RKO (cell line): Measurements from ENCODE around the gene GH1.

Source experiments
- DNase-seq: peaks from one replicate; pipeline ENCODE4 v3.0.0-alpha.2; 2016; ENCODE audit warnings: low spot score

Gene GH1

GRCh38 chr17:63944736-63945499 lies 26.3 kb upstream of the GH1 start:
- no peak for DNase-seq

DNA sequence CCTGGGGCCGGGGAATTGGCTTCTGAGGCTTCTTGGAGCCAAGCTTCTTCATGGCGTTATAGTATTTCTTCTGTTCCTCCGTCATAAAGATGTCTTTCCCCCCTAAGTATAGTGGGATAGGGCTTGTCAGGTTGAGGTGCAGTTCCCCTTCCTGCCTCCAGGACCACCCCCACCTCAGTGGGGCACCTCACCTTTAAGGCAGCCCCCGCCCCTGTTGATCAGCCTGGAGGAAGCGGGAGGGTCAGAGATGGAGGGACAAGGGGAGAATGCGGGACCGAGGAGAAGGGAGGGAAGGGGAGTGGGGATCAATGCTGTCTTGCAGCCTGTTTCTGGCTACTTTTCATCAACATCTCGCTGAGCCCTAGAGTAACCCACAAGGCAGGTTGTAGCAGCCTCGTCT lies 25.1 kb upstream of the GH1 start:
- DNase-seq, result no peak

GRCh38 chr17:63942309-63942985 lies 23.8 kb upstream of the GH1 start:
- no peak for DNase-seq

GRCh38 chr17:63941751-63942150 lies 23.1 kb upstream of the GH1 start:
- no peak for DNase-seq

- DNase-seq, result no peak
Measured at GRCh38 chr17:63941162-63941561, 22.5 kb upstream of the GH1 start.

GRCh38 chr17:63940584-63940983 lies 21.9 kb upstream of the GH1 start:
- DNase-seq, result no peak

- DNase-seq, result no peak
Measured at GRCh38 chr17:63939884-63940283, 21.2 kb upstream of the GH1 start.

GRCh38 chr17:63939401-63939800 lies 20.8 kb upstream of the GH1 start:
- DNase-seq, result no peak

- DNase-seq, result no peak
Measured at GRCh38 chr17:63937920-63938319, 19.3 kb upstream of the GH1 start.

- DNase-seq, result no peak
Measured at GRCh38 chr17:63937319-63937718, 18.7 kb upstream of the GH1 start.

- no peak for DNase-seq
Measured at GRCh38 chr17:63934183-63935112, 15.8 kb upstream of the GH1 start.

GRCh38 chr17:63933598-63933997 lies 15.0 kb upstream of the GH1 start:
- no peak for DNase-seq

DNA sequence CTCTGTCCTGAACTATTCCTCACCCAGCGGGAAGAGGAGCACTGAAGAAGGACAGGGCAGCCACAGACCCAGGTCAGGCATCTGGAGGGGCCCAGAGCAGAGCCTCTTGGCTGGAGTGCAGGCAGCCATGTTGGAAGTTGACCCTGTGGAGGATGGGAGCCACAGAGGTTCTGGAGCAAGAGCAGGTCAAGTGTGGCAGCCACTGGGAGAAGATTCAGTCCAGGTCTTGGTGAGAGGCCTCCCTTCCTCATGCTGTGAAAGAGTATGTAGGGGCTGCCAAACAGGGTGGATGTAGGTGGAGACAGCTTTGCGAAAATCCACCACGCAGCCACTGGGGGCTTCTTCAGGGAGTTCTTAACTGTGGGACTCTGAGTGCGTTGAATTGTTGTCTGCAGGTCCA lies 14.1 kb upstream of the GH1 start:
- DNase-seq, result no peak

GRCh38 chr17:63931981-63932561 lies 13.4 kb upstream of the GH1 start, which contains the start of gene CD79B:
CD79B (minus strand) TSS chr17:63932331; CDS start chr17:63932261, 70 bp downstream.
- DNase-seq, result no peak

- no peak for DNase-seq
Measured at GRCh38 chr17:63930951-63931575, 12.4 kb upstream of the GH1 start.

- DNase-seq, result no peak
Measured at GRCh38 chr17:63929860-63930766, 11.5 kb upstream of the GH1 start.

- DNase-seq, result no peak
Measured at GRCh38 chr17:63928966-63929695, 10.5 kb upstream of the GH1 start.

- DNase-seq, result no peak
Measured at GRCh38 chr17:63928172-63928666, 9.6 kb upstream of the GH1 start.

DNA sequence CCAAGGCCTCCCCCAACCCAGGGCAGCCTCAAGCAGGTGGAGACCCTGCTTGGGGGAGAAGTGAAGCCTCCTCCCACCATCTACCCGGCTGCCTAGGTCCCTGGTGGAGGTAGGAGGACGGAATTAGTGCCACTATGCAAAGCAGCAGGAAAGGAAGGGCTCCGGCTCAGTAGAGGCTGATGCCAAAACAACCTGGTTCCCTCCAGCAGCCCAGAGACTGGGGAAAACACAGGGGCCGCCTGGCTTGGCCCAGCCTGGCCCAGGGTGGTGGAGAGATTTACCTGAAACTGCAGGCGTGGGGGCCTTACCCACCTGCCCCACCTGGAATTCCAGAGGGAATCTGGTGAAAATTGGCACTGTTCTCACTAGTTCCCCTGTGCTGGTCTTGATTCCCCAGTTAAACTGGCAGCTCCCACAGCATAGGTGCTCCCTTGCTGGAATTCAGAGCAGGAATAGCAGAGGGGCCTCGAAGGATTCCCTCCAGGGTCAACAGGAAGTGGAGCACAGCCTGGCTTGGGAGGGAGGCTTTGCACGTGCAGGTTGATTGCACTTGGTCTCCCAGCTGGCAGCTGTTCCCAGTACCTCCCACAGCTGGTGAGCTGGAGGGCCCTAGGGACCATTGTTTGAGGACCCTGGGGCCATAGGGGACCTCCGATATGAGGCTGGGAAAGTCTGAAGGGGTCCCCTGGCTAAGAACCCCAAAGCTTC lies 9.0 kb upstream of the GH1 start:
- no peak for DNase-seq
